Ecto neural progenitor cell (in vitro differentiated cells): ENCODE results near the gene NPLOC4.
"Not testable (repeated sequence)": the region's sequence is repeated elsewhere in the genome, so short reads cannot be mapped to it uniquely, and the experiment has no call there.

ENCODE experiments used
- DNase-seq: peaks from one replicate; pipeline ENCODE4 v3.0.0-alpha.2; 2018; ENCODE audit warnings: low spot score

The NPLOC4 gene

GRCh38 chr17:81636505-81637288, at the start of gene NPLOC4, which contains the start of gene TSPAN10:
TSS of gene NPLOC4 (minus strand) at chr17:81637112. CDS start at chr17:81636930, 182 bp downstream.
TSS of gene TSPAN10 (plus strand) at chr17:81637196. CDS start at chr17:81642413, 5,217 bp downstream.
- peak; percentile 98 for DNase-seq

GRCh38 chr17:81686614-81687013, 49.7 kb upstream of the NPLOC4 start:
- DNase-seq, result no peak

- DNase-seq, result no peak
Measured at GRCh38 chr17:81685108-81685507, 48.2 kb upstream of the NPLOC4 start.

GRCh38 chr17:81684442-81684911, 47.6 kb upstream of the NPLOC4 start:
- DNase-seq, result no peak

- peak; percentile 100 for DNase-seq
Measured at GRCh38 chr17:81683584-81684441, 46.9 kb upstream of the NPLOC4 start, which contains the start of the genes ARL16 and HGS. TSS of gene ARL16 (minus strand) at chr17:81683797. CDS start at chr17:81683753, 44 bp downstream. TSS of gene HGS (plus strand) at chr17:81684011. CDS start at chr17:81684067, 56 bp downstream.

GRCh38 chr17:81683208-81683583, 46.3 kb upstream of the NPLOC4 start:
- DNase-seq, result no peak

- no peak for DNase-seq
Measured at GRCh38 chr17:81682565-81683207, 45.8 kb upstream of the NPLOC4 start.

GRCh38 chr17:81681672-81682071, 44.8 kb upstream of the NPLOC4 start:
- no peak for DNase-seq

- DNase-seq, result no peak
Measured at GRCh38 chr17:81680150-81680549, 43.2 kb upstream of the NPLOC4 start.

- DNase-seq, result no peak
Measured at GRCh38 chr17:81676906-81677305, 40.0 kb upstream of the NPLOC4 start.

- DNase-seq, result not testable (repeated sequence)
Measured at GRCh38 chr17:81675515-81676221, 38.8 kb upstream of the NPLOC4 start.

GRCh38 chr17:81673561-81674258, 36.8 kb upstream of the NPLOC4 start:
- DNase-seq, result no peak

- DNase-seq, result no peak
Measured at GRCh38 chr17:81672954-81673353, 36.0 kb upstream of the NPLOC4 start.

- no peak for DNase-seq
Measured at GRCh38 chr17:81672504-81672903, 35.6 kb upstream of the NPLOC4 start.

- DNase-seq, result no peak
Measured at GRCh38 chr17:81667754-81668153, 30.8 kb upstream of the NPLOC4 start.

- DNase-seq, result peak; percentile 99
Measured at GRCh38 chr17:81666342-81667191, 29.7 kb upstream of the NPLOC4 start, which contains the start of the genes CCDC137 and OXLD1. TSS of gene CCDC137 (plus strand) at chr17:81666737. CDS start at chr17:81666767, 30 bp downstream. TSS of gene OXLD1 (minus strand) at chr17:81666605. CDS start at chr17:81666577, 28 bp downstream.

- DNase-seq, result no peak
Measured at GRCh38 chr17:81666092-81666341, 29.1 kb upstream of the NPLOC4 start.

GRCh38 chr17:81665205-81666091, 28.5 kb upstream of the NPLOC4 start:
- no peak for DNase-seq

GRCh38 chr17:81664051-81664470, 27.1 kb upstream of the NPLOC4 start:
- no peak for DNase-seq
